ENCODE data around the gene SHISA7. TPM values are rescaled to one million over a fixed set of nuclear protein-coding genes. Genes with fewer than 3 reads are reported as not detected.
"Not testable (repeated sequence)": the region's sequence is repeated elsewhere in the genome, so short reads cannot be mapped to it uniquely, and the experiment has no call there.

The SHISA7 gene
- total RNA-seq, 1 donor from 2014 or later = 0.10 TPM

GRCh38 chr19:55431183-55431582, 11.9 kb downstream of the SHISA7 start:
- peaks cover 3% of the 10 kb centered on the region for H3K9me3 Mint-ChIP-seq (ENCODE audit: low read depth)
- TF ChIP-seq CTCF (IDR thresholded peaks at IDR 0.05; ENCODE audit: unreplicated experiment) = no peak
- no peak overlapping the region for H3K27ac Mint-ChIP-seq
- H3K36me3 Mint-ChIP-seq (ENCODE audit: insufficient read depth) = no peaks in the 10 kb centered on the region
- H3K4me1 Mint-ChIP-seq (ENCODE audit: low read depth) = no peaks in the 10 kb centered on the region
- peaks cover 23% of the 10 kb centered on the region for H3K27me3 Mint-ChIP-seq
- H3K4me3 Mint-ChIP-seq (ENCODE audit: low read depth) = no peak overlapping the region
- DNase-seq (ENCODE audit: low spot score, unreplicated experiment) = no peak

GRCh38 chr19:55426042-55426441, 17.1 kb downstream of the SHISA7 start:
- H3K4me3 Mint-ChIP-seq (ENCODE audit: low read depth) = no peak overlapping the region
- no peak overlapping the region for H3K27ac Mint-ChIP-seq
- H3K27me3 Mint-ChIP-seq = peaks cover 34% of the 10 kb centered on the region
- no peaks in the 10 kb centered on the region for H3K36me3 Mint-ChIP-seq (ENCODE audit: insufficient read depth)
- TF ChIP-seq CTCF (IDR thresholded peaks at IDR 0.05; ENCODE audit: unreplicated experiment) = no peak
- DNase-seq (ENCODE audit: low spot score, unreplicated experiment) = no peak
- no peaks in the 10 kb centered on the region for H3K4me1 Mint-ChIP-seq (ENCODE audit: low read depth)
- no peaks in the 10 kb centered on the region for H3K9me3 Mint-ChIP-seq (ENCODE audit: low read depth)

GRCh38 chr19:55424518-55424917, 18.6 kb downstream of the SHISA7 start:
- no peak for DNase-seq (ENCODE audit: low spot score, unreplicated experiment)
- Mint-ChIP-seq H3K4me3 (ENCODE audit: low read depth) (no peak overlapping the region), H3K9me3 (ENCODE audit: low read depth) (no peaks in the 10 kb centered on the region), H3K4me1 (ENCODE audit: low read depth) (no peaks in the 10 kb centered on the region), H3K36me3 (ENCODE audit: insufficient read depth) (no peaks in the 10 kb centered on the region), H3K27me3 (peaks cover 42% of the 10 kb centered on the region), H3K27ac (no peak overlapping the region)
- TF ChIP-seq CTCF (IDR thresholded peaks at IDR 0.05; ENCODE audit: unreplicated experiment) = no peak

GRCh38 chr19:55423225-55424005, 19.7 kb downstream of the SHISA7 start:
- H3K27me3 Mint-ChIP-seq = peaks cover 39% of the 10 kb centered on the region

GRCh38 chr19:55421281-55421680, 21.8 kb downstream of the SHISA7 start:
- not testable (repeated sequence) for H3K9me3 Mint-ChIP-seq (ENCODE audit: low read depth); H3K36me3 Mint-ChIP-seq (ENCODE audit: insufficient read depth); H3K4me1 Mint-ChIP-seq (ENCODE audit: low read depth); DNase-seq (ENCODE audit: low spot score, unreplicated experiment); H3K4me3 Mint-ChIP-seq (ENCODE audit: low read depth); H3K27ac Mint-ChIP-seq
- H3K27me3 Mint-ChIP-seq = peaks cover 42% of the 10 kb centered on the region

More at GRCh38 chr19:55423225-55424005, 19.7 kb downstream of the SHISA7 start:
- Mint-ChIP-seq H3K27ac (no peak overlapping the region), H3K9me3 (ENCODE audit: low read depth) (no peaks in the 10 kb centered on the region), H3K4me3 (ENCODE audit: low read depth) (no peak overlapping the region), H3K4me1 (ENCODE audit: low read depth) (no peaks in the 10 kb centered on the region), H3K36me3 (ENCODE audit: insufficient read depth) (no peaks in the 10 kb centered on the region)
- DNase-seq (ENCODE audit: low spot score, unreplicated experiment) = no peak
- no peak for TF ChIP-seq CTCF (IDR thresholded peaks at IDR 0.05; ENCODE audit: unreplicated experiment)
